Hepatocyte (in vitro differentiated cells): ENCODE measurements around the gene TAS2R30.

ENCODE experiments used
- CTCF ChIP-seq: fragments of 200-600 bp; sonication (generic); IDR thresholded peaks from 2 replicates; pipeline ENCODE4 v1.5.1; 2016; ENCODE audit warnings: antibody characterized with exemption, mild to moderate bottlenecking; ENCODE audit not compliant: poor library complexity
- EZH2 ChIP-seq: fragments of 200-600 bp; sonication (generic); IDR thresholded peaks from 2 replicates; pipeline ENCODE4 v1.6.1; 2016; ENCODE audit warnings: antibody characterized with exemption, mild to moderate bottlenecking, borderline replicate concordance
- EZH2phosphoT487 ChIP-seq: fragments of 200-600 bp; sonication (generic); IDR thresholded peaks from one replicate; pipeline ENCODE4 v1.6.1; 2018; ENCODE audit warnings: antibody characterized with exemption, mild to moderate bottlenecking, low read depth, moderate library complexity; ENCODE audit not compliant: unreplicated experiment, severe bottlenecking

GRCh38 chr12:11171969-11172675, 37.7 kb upstream of the TAS2R30 start:
- TF ChIP-seq CTCF (no peak), EZH2 (no peak), EZH2phosphoT487 (no peak)
